HepG2 (cell line): ENCODE data around the gene PTPRD. TPM values are rescaled to one million over a fixed set of nuclear protein-coding genes. Genes with fewer than 3 reads are reported as not detected.

ENCODE experiments used
- ATAC-seq: fragments of 200-7000 bp; cut with Tn5 transposase; 3 replicates; pipeline ENCODE4 v1.9.1; 2020; ENCODE audit warnings: mild to moderate bottlenecking, moderate library complexity
- BruUV-seq: library from RNA; stranded (reverse); fragments of 400-500 nt; replicated peaks from 2 replicates; lab custom pipeline; 2021; lab: Mats Ljungman, UMichigan
- CTCF ChIA-PET: fragments of 300-600 bp; formaldehyde crosslinking; extraction: SDS; loops from one replicate; lab custom pipeline; 2021; ENCODE audit warnings: low total read pairs, inconsistent platforms, low intra/inter-chr PET ratio; lab: Yijun Ruan, JAX
- POLR2A ChIA-PET: fragments of 350-600 bp; sonication (Branson Sonifier 250); formaldehyde crosslinking; loops from one replicate; lab custom pipeline; 2020; ENCODE audit warnings: antibody characterized with exemption, inconsistent platforms; lab: Yijun Ruan, JAX
- DNase-seq: peaks from one replicate; pipeline ENCODE4 v3.0.0-alpha.2; 2015; ENCODE audit warnings: low spot score
- FAIRE-seq: peaks from 3 replicates; lab custom pipeline; 2011; peaks lifted over from hg19 to GRCh38; lab: Jason Lieb, UNC
- H2AFZ ChIP-seq: one replicate; pipeline ENCODE4 v1.6.1; 2011; ENCODE audit warnings: low read length, inconsistent platforms
- H3K27ac ChIP-seq: fragments of 300-600 bp; 3 replicates; pipeline ENCODE4 v1.8.0; 2011; ENCODE audit warnings: mixed run types, mild to moderate bottlenecking, mixed read lengths, low read length, inconsistent platforms; ENCODE audit not compliant: insufficient read depth; ENCODE audit errors: extremely low read length
- H3K27me3 ChIP-seq, 2 experiments: fragments of 200-600 bp in 1 of 2; 2 replicates in 1 of 2; 3 replicates in 1 of 2; pipeline versions ENCODE4 v1.6.0 to v1.8.0; 2011; ENCODE audit warnings: low read length in 2 of 2, mild to moderate bottlenecking in 2 of 2, moderate library complexity in 2 of 2, inconsistent platforms in 1 of 2; ENCODE audit not compliant: insufficient read depth in 2 of 2, control insufficient read depth in 1 of 2
- H3K36me3 ChIP-seq, 2 experiments: fragments of 200-600 bp in 1 of 2; replicated peaks in 1 of 2; 2 replicates in 1 of 2; 3 replicates in 1 of 2; pipeline versions ENCODE4 v1.5.1 to v1.8.0; 2011; ENCODE audit warnings: low read length in 2 of 2, inconsistent platforms in 1 of 2; ENCODE audit not compliant: insufficient read depth in 2 of 2, control insufficient read depth in 1 of 2
- H3K4me1 ChIP-seq: 2 replicates; pipeline ENCODE4 v1.5.1; 2012; ENCODE audit warnings: low read length, inconsistent platforms; ENCODE audit not compliant: insufficient read depth
- H3K4me2 ChIP-seq: 2 replicates; pipeline ENCODE4 v1.6.0; 2011; ENCODE audit warnings: low read depth, low read length, inconsistent platforms
- H3K4me3 ChIP-seq, 3 experiments: fragments of 200-600 bp in 1 of 3; sonication (generic), shearing (Covaris generic) in 1 of 3; replicated peaks in 1 of 3; 2 replicates each; pipeline ENCODE4 v1.5.1; 2011 to 2016; ENCODE audit warnings: low read length in 3 of 3, inconsistent platforms in 2 of 3, low read depth in 2 of 3, mild to moderate bottlenecking in 2 of 3, control low read depth in 1 of 3, mixed read lengths in 1 of 3; ENCODE audit not compliant: insufficient read depth in 1 of 3
- H3K79me2 ChIP-seq: one replicate; pipeline ENCODE4 v1.6.1; 2011; ENCODE audit warnings: low read length, inconsistent platforms; ENCODE audit not compliant: insufficient read depth
- H3K9ac ChIP-seq: 2 replicates; pipeline ENCODE4 v1.6.0; 2011; ENCODE audit warnings: mild to moderate bottlenecking, low read depth, low read length, inconsistent platforms; ENCODE audit not compliant: insufficient read depth
- H3K9me3 ChIP-seq: 2 replicates; pipeline ENCODE4 v1.5.1; 2012; ENCODE audit warnings: mild to moderate bottlenecking, low read length
- H4K20me1 ChIP-seq: 2 replicates; pipeline ENCODE4 v1.6.0; 2011; ENCODE audit warnings: inconsistent platforms, mild to moderate bottlenecking, low read length, moderate library complexity; ENCODE audit not compliant: insufficient read depth
- AHR ChIP-seq: IDR thresholded peaks from 2 replicates; pipeline ENCODE4 v1.6.1; 2018; ENCODE audit warnings: missing genetic modification reagents, missing compliant biosample characterization
- CREM ChIP-seq, 2 experiments: sonication (generic) in 1 of 2; formaldehyde crosslinking in 1 of 2; IDR thresholded peaks; 2 replicates each; pipeline versions ENCODE4 v1.4.0 to v1.6.1; 2016 to 2020; ENCODE audit warnings: antibody characterized with exemption in 1 of 2, mild to moderate bottlenecking in 1 of 2, missing genetic modification reagents in 1 of 2
- E2F1 ChIP-seq: sonication (generic); formaldehyde crosslinking; IDR thresholded peaks from 2 replicates; pipeline ENCODE4 v1.5.0; 2020; ENCODE audit warnings: missing genetic modification reagents
- ESRRA ChIP-seq: sonication (generic); formaldehyde crosslinking; IDR thresholded peaks from 2 replicates; pipeline ENCODE4 v1.5.1; 2020; ENCODE audit warnings: mild to moderate bottlenecking, low read depth, missing genetic modification reagents
- FOXJ3 ChIP-seq: sonication (generic); formaldehyde crosslinking; IDR thresholded peaks from 2 replicates; pipeline ENCODE4 v1.4.0; 2020; ENCODE audit warnings: missing genetic modification reagents, mild to moderate bottlenecking, borderline replicate concordance
- HDAC1 ChIP-seq: sonication (generic); formaldehyde crosslinking; IDR thresholded peaks from 2 replicates; pipeline ENCODE4 v1.5.1; 2020; ENCODE audit warnings: mild to moderate bottlenecking, missing genetic modification reagents
- HDAC6 ChIP-seq: fragments of 200-600 bp; sonication (generic); IDR thresholded peaks from 2 replicates; pipeline ENCODE4 v1.7.0; 2017; ENCODE audit warnings: mild to moderate bottlenecking, antibody characterized with exemption, low read length, low read depth
- HNF4G ChIP-seq, 2 experiments: sonication (generic) in 1 of 2; formaldehyde crosslinking in 1 of 2; IDR thresholded peaks; 2 replicates each; pipeline versions ENCODE4 v1.4.0 to v1.6.1; 2011 to 2020; ENCODE audit warnings: borderline replicate concordance in 2 of 2, low read depth in 2 of 2, mild to moderate bottlenecking in 2 of 2, low read length in 1 of 2, missing genetic modification reagents in 1 of 2, moderate library complexity in 1 of 2
- HOXA5 ChIP-seq: sonication (generic); formaldehyde crosslinking; IDR thresholded peaks from 2 replicates; pipeline ENCODE4 v1.4.0; 2020; ENCODE audit warnings: missing genetic modification reagents
- KAT2B ChIP-seq: fragments of 150-350 bp; IDR thresholded peaks from 2 replicates; pipeline ENCODE4 v1.6.1; 2014; ENCODE audit warnings: low read depth, low read length, borderline replicate concordance
- MEIS2 ChIP-seq: sonication (generic); formaldehyde crosslinking; IDR thresholded peaks from 2 replicates; pipeline ENCODE4 v1.9.0; 2021; ENCODE audit warnings: mild to moderate bottlenecking, missing genetic modification reagents
- PHB2 ChIP-seq: fragments of 450-650 bp; IDR thresholded peaks from 2 replicates; pipeline ENCODE4 v1.6.1; 2018; ENCODE audit not compliant: partially characterized antibody
- WIZ ChIP-seq: sonication (generic); formaldehyde crosslinking; IDR thresholded peaks from 2 replicates; pipeline ENCODE4 v1.5.1; 2020; ENCODE audit warnings: mild to moderate bottlenecking, missing genetic modification reagents
- ZNF264 ChIP-seq: sonication (generic); formaldehyde crosslinking; IDR thresholded peaks from 2 replicates; pipeline ENCODE4 v1.4.0; 2020; ENCODE audit warnings: missing genetic modification reagents
- ZNF34 ChIP-seq: sonication (generic); formaldehyde crosslinking; IDR thresholded peaks from 2 replicates; pipeline ENCODE4 v1.4.0; 2020; ENCODE audit warnings: mild to moderate bottlenecking, missing genetic modification reagents, borderline replicate concordance
- ZSCAN21 ChIP-seq: sonication (generic); formaldehyde crosslinking; IDR thresholded peaks from 2 replicates; pipeline ENCODE4 v1.8.0; 2022; ENCODE audit warnings: mild to moderate bottlenecking, missing genetic modification reagents, moderate library complexity, borderline replicate concordance
- WGBS: methylation state at CpG from one replicate; pipeline ENCODE4 v1.1.6; 2017; ENCODE audit warnings: low lambda C conversion rate; 5-methylcytosine and 5-hydroxymethylcytosine counted together
- in situ Hi-C: cut with HindIII; loops from 2 replicates; pipeline ENCODE4 v1.10.0; 2017; ENCODE audit warnings: low pct_unique_long_range_greater_than_20kb; ENCODE audit not compliant: extremely low pct_ligation_motif_present
- intact Hi-C: fragments of 100-400 bp; cut with micrococcal nuclease; formaldehyde crosslinking; loops from one replicate; pipeline ENCODE4 v1.10.0; 2022; ENCODE audit not compliant: unreplicated experiment
- polyA plus RNA-seq, 8 experiments: library from polyadenylated mRNA; depleted of rRNA in 3 of 8; stranded (reverse) in 7 of 8; unstranded in 1 of 8; fragments of >200 nt; fragmentation: Illumina TruSeq in 4 of 8; extraction: Trizol in 4 of 8; gene quantifications; 2 replicates each; pipeline versions ENCODE4 v1.2.1 to v1.2.3, GENCODE V29; 2011 to 2016; ENCODE audit warnings: low read depth in 4 of 8, missing spikeins in 1 of 8, mixed read lengths in 1 of 8; ENCODE audit not compliant: insufficient read depth in 1 of 8
- total RNA-seq, 5 experiments: library from RNA; depleted of rRNA; stranded (reverse); fragments of >200 nt; fragmentation: Illumina TruSeq; extraction: Trizol; gene quantifications; 2 replicates each; pipeline ENCODE4 v1.2.3, GENCODE V29; 2016; ENCODE audit warnings: low read depth in 1 of 5

PTPRD gene
- total and polyA plus RNA-seq, 2 of the 13 experiments (the other 11 are each of a cell fraction or from before 2014, with no cell fraction given): 0.05 TPM; not detected in 1

GRCh38 chr9:8384091-8384490 is 2228.7 kb downstream of the PTPRD start (continued):
- no peak for TF ChIP-seq ESRRA (CRISPR knock-in tag)
- TF ChIP-seq HDAC1 (CRISPR knock-in tag): no peak
- TF ChIP-seq HDAC6: no peak
- no peak for TF ChIP-seq KAT2B
- TF ChIP-seq MEIS2 (CRISPR knock-in tag): no peak
- TF ChIP-seq FOXJ3: no peak
- no peak for TF ChIP-seq ZSCAN21 (CRISPR knock-in tag)

GRCh38 chr9:8382777-8383527 is 2229.8 kb downstream of the PTPRD start:
- no peak for FAIRE-seq
- 28% methylated on average over 4 of the region's 4 CpGs for WGBS
- CTCF ChIA-PET: no interaction called here

More at GRCh38 chr9:8382777-8383527, 2229.8 kb downstream of the PTPRD start:
- no peak overlapping the region for H3K27ac ChIP-seq
- BruUV-seq: no TSS peak
- ATAC-seq (no peak), DNase-seq (no peak)
- H3K4me2 ChIP-seq: no peak overlapping the region
- H3K36me3 ChIP-seq: no peaks in the 10 kb centered on the region
- no peak overlapping the region for H3K9ac ChIP-seq
- H2AFZ ChIP-seq: no peak overlapping the region
- POLR2A ChIA-PET: no interaction called here
- no peaks in the 10 kb centered on the region for H3K4me1 ChIP-seq
- peaks cover 94% of the 10 kb centered on the region for H3K9me3 ChIP-seq
- in situ Hi-C loops (no loop called here), intact Hi-C loops (no loop called here)
- H3K27me3 ChIP-seq: no peaks in the 10 kb centered on the region
- H3K79me2 ChIP-seq: no peaks in the 10 kb centered on the region
- H3K4me3 ChIP-seq: no peak overlapping the region
- no peak for TF ChIP-seq HOXA5 (CRISPR knock-in tag)
- no peak for TF ChIP-seq ZNF264 (CRISPR knock-in tag)
- no peak for TF ChIP-seq PHB2
- no peak for TF ChIP-seq E2F1 (CRISPR knock-in tag)
- no peak for TF ChIP-seq WIZ
- no peak for TF ChIP-seq HNF4G (IDR thresholded peaks at IDR 0.05; ENCODE audit: borderline replicate concordance, low read depth, low read length)
- no peak for TF ChIP-seq HNF4G (CRISPR knock-in tag; IDR thresholded peaks at IDR 0.05; ENCODE audit: borderline replicate concordance, low read depth)
- TF ChIP-seq CREM (IDR thresholded peaks at IDR 0.05): no peak
- TF ChIP-seq CREM (CRISPR knock-in tag; IDR thresholded peaks at IDR 0.05): no peak
- no peak for TF ChIP-seq ZNF34 (CRISPR knock-in tag)
- no peak for TF ChIP-seq AHR (CRISPR knock-in tag)
- H4K20me1 ChIP-seq: no peaks in the 10 kb centered on the region
